OCI-LY7 (cell line): ENCODE data around the gene NT5C2. TPM values are rescaled to one million over a fixed set of nuclear protein-coding genes. Genes with fewer than 3 reads are reported as not detected.

ENCODE experiments used
- BruUV-seq: library from RNA; stranded (reverse); fragments of 400-500 nt; replicated peaks from 2 replicates; lab custom pipeline; 2021; lab: Mats Ljungman, UMichigan
- CTCF ChIA-PET: fragments of 300-600 bp; sonication (Branson Sonifier 250); formaldehyde crosslinking; loops from one replicate; lab custom pipeline; 2022; ENCODE audit warnings: antibody characterized with exemption; ENCODE audit not compliant: unreplicated experiment; lab: Charles Lee
- POLR2A ChIA-PET: fragments of 300-600 bp; sonication (Branson Sonifier 250); formaldehyde crosslinking; loops from one replicate; lab custom pipeline; 2022; ENCODE audit warnings: antibody characterized with exemption; lab: Charles Lee
- DNase-seq: peaks from one replicate; pipeline ENCODE4 v3.0.0-alpha.2; 2015; ENCODE audit warnings: low spot score
- H2AFZ ChIP-seq: fragments of 200-600 bp; sonication (generic), shearing (Covaris generic); 2 replicates; pipeline ENCODE4 v1.6.1; 2014; ENCODE audit warnings: mild to moderate bottlenecking, antibody characterized with exemption, low read length, moderate library complexity
- H3K27ac ChIP-seq: fragments of 200-600 bp; sonication (generic); 2 replicates; pipeline ENCODE4 v1.5.1; 2014; ENCODE audit warnings: mixed run types, low read depth, mild to moderate bottlenecking, moderate library complexity, low read length, inconsistent platforms; ENCODE audit not compliant: poor library complexity, severe bottlenecking
- H3K36me3 ChIP-seq: fragments of 200-600 bp; sonication (generic); 2 replicates; pipeline ENCODE4 v1.6.1; 2014; ENCODE audit warnings: mild to moderate bottlenecking, antibody characterized with exemption, low read length, moderate library complexity, mixed read lengths; ENCODE audit not compliant: insufficient read depth
- H3K4me1 ChIP-seq: fragments of 200-600 bp; sonication (generic); 2 replicates; pipeline ENCODE4 v1.5.1; 2014; ENCODE audit warnings: mild to moderate bottlenecking, low read length; ENCODE audit not compliant: insufficient read depth, poor library complexity, severe bottlenecking
- H3K4me2 ChIP-seq: fragments of 200-600 bp; sonication (generic); 2 replicates; pipeline ENCODE4 v1.6.1; 2014; ENCODE audit warnings: mild to moderate bottlenecking, low read length
- H3K4me3 ChIP-seq: fragments of 200-600 bp; sonication (generic); 2 replicates; pipeline ENCODE4 v1.5.1; 2014; ENCODE audit warnings: mild to moderate bottlenecking, low read depth, low read length; ENCODE audit not compliant: poor library complexity, severe bottlenecking
- H3K79me2 ChIP-seq: fragments of 200-600 bp; sonication (generic); 2 replicates; pipeline ENCODE4 v1.6.1; 2016; ENCODE audit warnings: low read depth, mild to moderate bottlenecking, low read length, moderate library complexity, mixed read lengths; ENCODE audit not compliant: insufficient read depth
- H3K9me2 ChIP-seq: fragments of 200-600 bp; sonication (generic); 2 replicates; pipeline ENCODE4 v1.6.1; 2016; ENCODE audit warnings: mild to moderate bottlenecking, low read length, mixed read lengths; ENCODE audit not compliant: insufficient read depth
- H3K9me3 ChIP-seq: fragments of 200-600 bp; sonication (generic); 2 replicates; pipeline ENCODE4 v1.6.1; 2014; ENCODE audit warnings: mild to moderate bottlenecking, mixed run types, low read length, mixed read lengths
- H4K20me1 ChIP-seq: fragments of 200-600 bp; sonication (generic); 2 replicates; pipeline ENCODE4 v1.6.1; 2014; ENCODE audit warnings: mild to moderate bottlenecking, antibody characterized with exemption, low read length, moderate library complexity, mixed read lengths; ENCODE audit not compliant: insufficient read depth
- CTCF ChIP-seq: fragments of 200-600 bp; sonication (generic); conservative IDR thresholded peaks from 2 replicates; pipeline ENCODE4 v1.5.1; 2014; ENCODE audit warnings: mild to moderate bottlenecking, antibody characterized with exemption, low read length, moderate library complexity, mixed read lengths
- EZH2phosphoT487 ChIP-seq: fragments of 200-600 bp; sonication (generic); IDR thresholded peaks from 2 replicates; pipeline ENCODE4 v1.6.1; 2018; ENCODE audit warnings: low read depth, borderline replicate concordance, mild to moderate bottlenecking, mixed run types, antibody characterized with exemption, low read length, moderate library complexity, mixed read lengths
- intact Hi-C: fragments of 100-400 bp; cut with micrococcal nuclease; formaldehyde crosslinking; loops from one replicate; pipeline ENCODE4 v1.10.0; 2022; ENCODE audit not compliant: unreplicated experiment
- total RNA-seq, 2 experiments: library from RNA; depleted of rRNA in 1 of 2; stranded (reverse); fragments of >200 nt in 1 of 2; shearing (Covaris generic) in 1 of 2; gene quantifications; 2 replicates each; pipeline ENCODE4 v1.2.3, GENCODE V29; 2014 to 2022

NT5C2 gene
- total RNA-seq, 2 experiments from 2014 or later = 72.0 to 87.3 TPM

GRCh38 chr10:103123282-103124024, 69.6 kb downstream of the NT5C2 start:
- no peaks in the 10 kb centered on the region for H3K79me2 ChIP-seq
- no TSS peak for BruUV-seq
- no peak for DNase-seq
- no peak overlapping the region for H3K4me2 ChIP-seq
- intact Hi-C loops = no loop called here
- no peak for TF ChIP-seq EZH2phosphoT487
- TF ChIP-seq CTCF = no peak
- H4K20me1 ChIP-seq = no peaks in the 10 kb centered on the region
- H3K9me3 ChIP-seq = no peaks in the 10 kb centered on the region
- ChIA-PET CTCF (no interaction called here), POLR2A (no interaction called here)
- H3K4me3 ChIP-seq = no peak overlapping the region
- no peak overlapping the region for H3K27ac ChIP-seq
- no peak overlapping the region for H2AFZ ChIP-seq
- peaks cover 20% of the 10 kb centered on the region for H3K36me3 ChIP-seq
- H3K4me1 ChIP-seq = no peaks in the 10 kb centered on the region
- H3K9me2 ChIP-seq = no peaks in the 10 kb centered on the region

GRCh38 chr10:103120977-103121735, 71.9 kb downstream of the NT5C2 start:
- no peaks in the 10 kb centered on the region for H3K4me1 ChIP-seq
- POLR2A ChIA-PET = interaction anchor here (0.5 kb wide), 1 partner anchor 118 kb away, joined by 4 read pairs; no protein-coding TSS in a partner anchor

More at GRCh38 chr10:103120977-103121735, 71.9 kb downstream of the NT5C2 start:
- no peak for DNase-seq
- H3K79me2 ChIP-seq = 0 out of 2 replicates have a peak, but pooled peaks cover 4% of the 10 kb centered on the region
- H3K4me2 ChIP-seq = no peak overlapping the region
- no TSS peak for BruUV-seq
- no peaks in the 10 kb centered on the region for H4K20me1 ChIP-seq
- no peak for TF ChIP-seq CTCF
- no peak for TF ChIP-seq EZH2phosphoT487
- CTCF ChIA-PET = no interaction called here
- peaks cover 9% of the 10 kb centered on the region for H3K36me3 ChIP-seq
- H3K27ac ChIP-seq = no peak overlapping the region
- H3K9me3 ChIP-seq = no peaks in the 10 kb centered on the region
- H3K4me3 ChIP-seq = no peak overlapping the region
- H2AFZ ChIP-seq = no peak overlapping the region
- intact Hi-C loops = no loop called here
- no peaks in the 10 kb centered on the region for H3K9me2 ChIP-seq
